GM15510 (cell line): Measurements from ENCODE around the gene VDR.
A peak's percentile ranks its signal among the peaks of the same experiment; 100 is the strongest.

ENCODE experiments used
- POLR2A ChIP-seq: IDR thresholded peaks from 3 replicates; pipeline ENCODE4 v1.6.1; 2011; ENCODE audit warnings: borderline replicate concordance; ENCODE audit not compliant: insufficient read length; ENCODE audit errors: extremely low read depth

VDR gene

DNA sequence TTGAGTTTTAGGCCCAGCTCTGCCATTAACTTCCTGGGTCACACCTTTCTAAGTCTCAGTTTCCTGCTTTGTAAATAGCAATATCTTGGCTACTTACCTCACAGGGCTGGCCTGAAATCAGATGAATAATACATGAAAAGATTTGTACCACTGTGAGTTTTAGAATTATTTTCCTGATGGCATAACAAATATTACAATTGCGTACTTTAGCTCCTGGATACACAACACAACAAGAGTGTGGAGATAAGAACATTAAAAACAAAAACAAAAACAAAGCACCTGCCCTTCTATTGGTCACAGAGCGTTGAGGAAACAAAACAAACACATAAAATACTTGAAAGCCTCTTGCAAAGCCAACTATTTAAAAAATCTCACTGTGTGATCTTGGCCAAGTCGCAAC lies 80.2 kb downstream of the VDR start:
- no peak for TF ChIP-seq POLR2A

DNA sequence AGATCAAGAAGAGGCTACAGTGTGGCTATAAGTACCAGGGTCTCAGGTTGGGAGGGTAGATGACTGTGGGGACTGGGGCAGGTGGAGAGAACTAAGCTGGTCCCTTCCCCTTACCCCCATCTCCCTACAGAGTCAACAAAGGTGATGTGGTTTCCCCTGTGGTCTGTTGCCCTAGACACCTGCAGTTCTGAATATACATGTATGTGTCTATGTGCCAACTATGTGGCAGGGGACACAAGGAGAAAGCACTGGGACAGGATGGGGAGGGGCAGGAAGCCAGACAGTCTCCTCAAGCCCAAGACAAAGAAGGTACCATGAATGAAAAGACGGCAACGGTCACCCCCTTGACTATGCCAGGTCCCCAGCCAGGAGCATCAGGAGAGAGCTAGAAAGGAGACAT lies 80.6 kb downstream of the VDR start:
- no peak for TF ChIP-seq POLR2A

DNA sequence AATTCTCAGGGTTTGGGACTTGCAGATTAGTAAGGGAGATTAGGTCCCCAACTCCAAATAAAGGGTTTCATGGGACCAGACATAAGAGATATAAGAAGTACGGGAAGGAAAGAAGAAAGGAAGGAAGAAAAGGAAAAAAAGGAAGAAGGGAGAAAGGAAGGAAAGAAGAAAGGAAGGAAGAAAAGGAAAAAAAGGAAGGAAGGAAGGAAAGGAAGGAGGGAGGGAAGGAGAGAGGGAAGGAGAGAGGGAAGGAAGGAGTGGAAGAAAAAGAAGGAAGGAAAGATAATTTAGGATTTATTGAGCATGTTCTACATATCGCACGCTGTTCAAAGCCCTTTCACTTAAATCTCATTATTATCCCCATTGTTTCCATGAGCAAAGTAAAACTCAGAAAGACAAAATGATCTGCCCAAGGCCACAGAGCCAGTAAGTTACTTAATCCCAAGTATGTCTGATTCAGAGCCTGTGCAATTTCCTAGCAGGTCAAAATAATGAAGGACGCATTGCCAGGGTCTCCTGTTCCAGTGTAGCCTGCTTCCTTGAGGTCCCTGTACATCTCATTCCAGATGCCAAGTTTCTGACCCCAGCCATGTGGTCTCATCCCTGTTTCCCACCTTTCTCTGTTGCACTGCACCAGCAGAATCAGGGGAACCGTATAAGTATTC lies 81.2 kb downstream of the VDR start:
- TF ChIP-seq POLR2A: no peak

DNA sequence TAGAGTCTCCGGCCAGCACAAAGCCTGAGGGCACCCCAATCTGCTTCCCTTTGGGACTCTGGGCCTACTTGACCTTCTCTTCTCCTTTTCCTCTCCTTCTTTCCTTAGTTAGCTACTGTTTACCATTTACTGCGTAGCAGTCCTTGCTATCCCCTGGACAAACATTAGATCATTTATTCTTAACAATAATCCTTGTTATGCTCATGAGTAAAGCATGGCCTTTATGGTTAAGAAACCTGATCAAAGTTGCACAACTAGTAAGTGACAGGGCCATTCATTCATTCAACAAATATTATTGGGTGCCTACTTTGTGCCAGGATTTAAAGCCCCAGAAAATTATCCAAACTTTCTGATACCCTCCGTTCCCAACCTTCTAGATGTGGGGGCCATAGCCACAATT lies 81.9 kb downstream of the VDR start:
- TF ChIP-seq POLR2A: no peak

DNA sequence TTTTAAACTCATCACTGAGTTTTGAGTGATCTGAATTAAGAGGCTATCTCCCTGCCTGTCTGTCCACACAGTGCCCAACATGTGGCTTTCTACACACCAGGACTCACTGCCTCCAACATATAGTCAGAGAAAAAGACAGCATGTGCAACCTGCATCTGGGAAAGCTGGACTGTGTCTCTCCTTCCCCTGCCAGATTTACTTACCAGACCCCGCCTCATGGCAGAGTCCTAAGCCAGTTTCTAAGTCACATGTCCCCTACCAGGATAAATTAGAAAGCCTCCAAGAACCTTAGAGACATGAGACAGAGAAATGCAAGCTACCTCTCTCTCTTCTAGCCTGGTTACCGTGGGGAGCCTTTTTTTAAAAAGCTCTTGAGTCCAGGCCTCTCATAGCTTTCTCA lies 82.4 kb downstream of the VDR start:
- TF ChIP-seq POLR2A: no peak

DNA sequence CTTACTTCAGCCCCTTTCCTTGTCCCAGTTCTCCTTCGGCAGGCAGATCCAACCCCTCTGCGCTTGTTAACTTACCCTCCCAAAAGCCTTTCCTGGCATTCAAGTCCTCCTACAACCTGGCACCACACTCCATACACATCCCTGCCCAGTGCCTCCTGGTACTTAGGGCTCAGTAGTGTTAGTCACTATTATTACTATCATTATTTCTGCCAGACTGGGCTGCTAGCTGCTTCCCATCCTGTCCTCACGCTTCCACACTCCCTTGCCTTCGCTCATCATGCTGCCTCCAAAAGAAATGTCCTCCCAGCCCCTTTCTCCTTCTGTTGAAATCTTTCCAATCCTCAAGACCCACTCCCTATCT lies 83.5 kb downstream of the VDR start:
- TF ChIP-seq POLR2A: no peak

DNA sequence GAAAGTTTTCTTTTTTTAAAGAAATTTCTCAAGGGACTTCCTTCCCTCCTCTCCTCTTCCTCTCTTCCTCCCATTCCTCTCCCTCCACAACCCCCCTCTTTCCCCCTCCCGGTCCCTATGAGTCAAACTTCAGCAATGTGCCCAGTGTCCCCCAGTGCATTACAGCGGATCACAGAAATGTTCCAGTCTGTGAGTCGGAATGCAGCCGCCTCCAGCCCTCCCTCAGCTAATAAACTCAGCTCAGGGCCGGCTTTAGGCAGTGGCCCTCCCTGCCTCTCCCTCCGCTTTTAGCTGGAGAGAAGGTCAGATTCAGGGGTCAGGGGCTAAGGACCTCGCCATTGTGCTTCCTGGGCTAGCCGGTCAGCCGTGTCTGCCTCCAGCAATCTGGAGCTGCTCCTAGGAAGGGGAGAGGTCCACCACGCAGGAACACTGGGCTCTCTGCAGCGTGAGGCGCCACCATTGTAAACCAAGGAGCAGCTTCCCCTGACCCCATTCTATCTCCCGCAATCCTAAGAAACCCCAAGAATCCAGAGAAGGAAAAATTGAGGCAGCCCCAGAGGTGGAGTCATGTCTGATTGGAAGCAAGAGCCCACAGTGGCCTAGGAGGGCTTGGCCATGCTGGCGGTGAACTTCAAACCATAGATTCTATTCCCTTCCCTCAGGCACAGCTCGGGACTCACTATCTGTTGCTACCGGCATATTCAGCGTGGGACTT lies 84.0 kb downstream of the VDR start:
- TF ChIP-seq POLR2A: no peak

DNA sequence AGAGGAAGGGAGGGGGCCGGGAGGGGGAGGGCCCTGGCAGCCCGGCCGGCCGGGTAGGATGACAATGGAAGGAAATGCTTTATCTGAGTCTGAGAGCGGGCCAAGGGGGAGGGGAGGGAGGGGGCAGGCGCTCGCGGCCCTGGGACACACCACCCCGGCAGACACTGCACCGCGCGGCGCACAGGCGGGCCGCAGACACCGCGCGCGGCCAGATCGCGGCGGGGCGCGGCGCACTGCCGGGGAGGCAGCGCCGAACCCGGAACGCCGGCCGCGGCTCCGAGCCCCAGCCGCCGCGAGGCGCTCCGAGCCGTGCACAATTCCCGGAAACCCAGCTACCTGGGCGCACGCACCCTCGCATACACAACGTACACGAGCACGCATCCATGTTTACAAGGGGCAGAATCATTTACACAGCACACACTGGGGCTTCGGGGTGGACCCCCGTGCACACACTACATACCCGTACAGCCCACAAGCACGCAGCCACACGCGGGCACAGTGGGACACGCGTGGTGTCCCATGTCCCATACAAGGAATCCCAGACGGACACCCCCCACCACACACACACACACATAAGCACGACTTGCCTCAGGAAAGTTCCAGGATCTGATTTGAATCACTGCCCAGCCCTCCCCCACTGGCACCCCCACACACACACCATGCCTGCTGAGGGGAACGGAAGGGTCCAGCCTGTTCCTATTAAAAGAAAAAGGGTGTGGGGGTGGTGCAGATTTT lies 84.7 kb downstream of the VDR start, which contains the start of gene HDAC7:
TSS of gene HDAC7 (minus strand) at position 8 of the 735 bp plus-strand sequence. CDS start 118 bp downstream, outside the sequence.
- peak; percentile 49 for TF ChIP-seq POLR2A

DNA sequence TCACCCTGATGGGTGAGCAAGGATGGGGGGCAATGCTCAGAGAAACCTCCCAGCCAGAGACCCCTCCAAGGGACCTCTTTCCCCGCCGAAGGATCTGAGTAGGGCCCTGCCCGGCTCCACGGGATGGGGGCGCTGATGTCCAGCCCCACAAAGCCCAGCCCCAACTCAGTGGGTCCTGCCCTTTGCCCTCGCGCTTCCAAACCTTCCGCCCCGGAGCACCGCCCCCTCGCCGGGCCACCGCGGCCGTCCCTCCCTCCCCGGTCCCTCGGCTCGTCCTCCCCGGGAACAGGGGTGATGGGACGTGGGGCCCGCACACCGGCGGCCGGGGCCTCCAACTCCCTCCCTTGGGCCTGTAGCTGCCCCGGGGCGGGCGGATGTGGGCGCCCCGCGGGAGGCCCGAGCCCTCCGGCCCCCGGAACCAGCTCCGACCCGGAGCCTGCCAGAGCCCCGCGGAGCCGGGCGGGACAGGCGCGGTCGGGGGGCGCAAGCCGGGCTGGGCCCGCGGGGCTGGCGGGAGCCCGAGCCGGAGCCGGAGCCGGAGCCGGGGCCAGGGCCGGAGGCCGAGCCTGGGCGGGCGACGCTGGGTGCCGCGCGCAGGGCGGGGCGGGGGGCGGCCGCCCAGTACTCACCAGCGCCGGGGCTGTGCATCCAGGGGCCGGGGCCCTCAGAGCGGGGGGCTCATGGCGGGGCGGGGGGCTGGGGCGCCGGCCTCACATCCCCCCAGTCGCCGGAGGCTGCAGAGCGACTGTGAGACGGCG lies 85.5 kb downstream of the VDR start:
- peak; percentile 39 for TF ChIP-seq POLR2A

DNA sequence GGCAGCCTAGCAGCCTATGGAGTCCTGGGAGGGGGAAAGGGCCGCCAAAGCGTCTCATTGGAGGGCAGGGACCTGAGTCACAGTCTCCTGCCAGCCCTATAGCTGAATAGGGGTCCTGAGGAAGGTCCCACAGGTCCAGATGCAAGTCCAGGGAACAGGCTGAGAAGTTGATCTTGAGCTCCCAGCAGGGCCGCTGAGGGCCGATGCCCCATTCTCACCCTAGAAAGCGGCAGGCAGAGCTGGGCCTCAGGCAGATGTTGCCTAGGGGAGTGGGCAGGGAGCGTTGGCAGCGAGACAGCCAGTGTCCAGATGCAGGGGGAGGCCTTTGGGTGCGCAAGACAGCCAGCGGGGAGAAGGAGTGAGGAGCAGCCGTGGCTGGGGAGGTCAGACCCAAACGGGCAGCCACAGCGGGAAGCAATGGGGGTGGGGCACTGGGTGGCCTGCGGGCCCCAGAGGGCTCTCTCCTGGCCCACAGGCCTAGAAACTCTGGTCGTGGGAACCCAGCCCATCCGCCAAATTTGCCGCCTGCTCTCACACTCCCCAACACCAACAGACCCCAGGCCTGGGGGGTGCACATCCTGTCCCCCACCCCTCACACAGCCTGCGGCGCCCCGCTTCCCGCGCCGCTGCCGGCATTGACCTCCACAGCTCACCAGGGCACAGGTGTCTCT lies 86.2 kb downstream of the VDR start:
- peak; percentile 5 for TF ChIP-seq POLR2A

DNA sequence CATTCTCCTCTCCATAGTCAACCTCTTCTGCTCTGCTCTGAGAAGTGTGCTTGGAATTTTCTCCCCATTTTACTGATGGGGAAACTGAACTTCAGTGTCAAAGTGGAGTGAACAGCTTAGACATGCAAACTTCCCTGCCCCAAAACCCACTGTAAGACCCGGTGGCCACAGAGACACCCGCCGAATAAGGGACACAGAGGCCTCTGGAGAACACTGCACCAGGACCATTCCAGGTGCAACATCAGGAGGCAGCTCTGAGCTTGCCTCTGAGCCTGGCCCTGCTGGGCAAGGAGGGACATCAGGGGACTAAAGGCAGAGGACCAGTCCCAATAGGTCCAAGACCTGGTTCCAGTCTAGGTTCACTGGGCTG lies 86.8 kb downstream of the VDR start:
- no peak for TF ChIP-seq POLR2A

DNA sequence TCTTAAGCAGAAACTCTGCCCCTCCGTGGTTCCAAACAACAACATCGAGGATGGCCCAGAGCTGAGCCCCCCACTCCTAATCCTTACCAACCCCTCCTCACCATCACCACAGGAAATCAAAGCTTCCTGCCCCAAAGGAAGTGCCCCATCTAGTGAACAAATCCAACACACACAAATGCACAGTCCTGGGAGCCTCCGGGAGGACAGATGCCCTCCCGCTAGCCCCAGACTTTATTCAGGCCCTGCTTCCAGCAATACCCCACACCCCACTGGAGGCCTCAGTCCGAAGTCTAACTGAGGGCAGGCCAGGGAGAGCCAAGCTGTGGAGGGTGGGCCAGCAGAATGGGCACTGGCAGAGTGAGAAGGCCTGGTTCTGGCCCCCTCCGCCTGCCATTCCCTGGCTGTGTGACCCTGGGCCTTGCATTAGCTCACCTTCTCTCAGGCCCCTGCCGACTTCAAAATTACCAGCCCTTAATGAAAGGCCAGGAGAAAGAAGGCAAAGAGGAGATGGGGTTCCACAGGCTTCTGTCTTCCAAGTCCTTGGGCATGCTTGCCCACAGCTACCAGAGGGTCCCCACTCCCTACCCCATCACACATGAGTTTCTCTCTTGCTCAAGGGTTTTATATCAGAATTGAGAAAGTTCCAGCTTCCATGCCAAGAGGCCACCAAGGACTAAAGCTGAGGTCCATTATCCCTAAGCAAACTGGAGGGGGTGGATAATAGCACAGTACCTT lies 87.4 kb downstream of the VDR start:
- TF ChIP-seq POLR2A: no peak

DNA sequence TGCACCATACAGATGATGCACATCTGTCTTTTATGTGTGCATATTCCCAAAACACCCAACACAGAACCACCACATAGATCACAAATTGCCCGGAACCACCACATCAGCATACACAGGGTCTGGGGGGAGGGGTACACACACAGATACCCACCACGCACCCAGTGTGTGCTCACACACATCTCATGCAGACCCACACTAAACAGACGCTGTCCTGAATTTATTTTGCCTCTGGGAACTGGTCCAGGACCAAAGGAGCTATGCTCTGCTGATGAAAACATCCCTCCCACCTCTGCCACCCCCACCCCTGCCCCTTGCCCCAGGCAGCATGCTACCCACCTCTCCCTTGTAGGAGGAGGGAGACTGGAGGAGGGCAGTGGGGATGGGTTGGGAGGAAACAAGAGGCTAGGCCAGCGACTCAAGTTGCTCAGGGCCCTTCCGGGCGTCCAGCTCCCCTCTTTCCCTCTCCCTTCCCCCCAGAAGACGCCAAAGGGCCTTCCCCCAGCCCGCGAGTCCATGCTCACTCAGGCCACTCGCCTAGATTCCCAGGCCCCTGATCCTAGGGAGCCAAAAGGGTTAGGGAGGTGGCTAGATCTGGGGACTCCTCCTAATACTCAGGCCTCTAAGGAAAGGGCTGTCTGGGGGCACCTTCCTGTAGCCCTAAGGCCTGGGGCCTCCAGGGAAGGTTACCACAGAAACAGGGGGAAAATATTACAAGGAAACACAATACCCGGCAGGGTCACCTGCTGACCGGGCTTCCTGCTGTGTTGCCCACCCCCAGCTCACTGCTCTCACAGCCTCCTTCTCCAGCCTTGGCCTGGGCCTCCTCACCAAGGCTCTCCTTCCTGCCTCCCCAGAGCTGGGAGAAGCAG lies 88.2 kb downstream of the VDR start:
- no peak for TF ChIP-seq POLR2A
